CD14-positive monocyte (primary cell): Measurements from ENCODE around the gene PPP1R13L. TPM values are rescaled to one million over a fixed set of nuclear protein-coding genes. Genes with fewer than 3 reads are reported as not detected.

ENCODE experiments used
- DNase-seq, 3 donors: peaks; one replicate each; pipeline ENCODE4 v3.0.0-alpha.2; 2011 to 2022
- H2AFZ ChIP-seq: 2 replicates; pipeline ENCODE4 v1.6.0; 2012; ENCODE audit warnings: mild to moderate bottlenecking, low read depth, low read length, inconsistent platforms; ENCODE audit not compliant: insufficient read depth, poor library complexity, severe bottlenecking
- H3K27ac ChIP-seq, 2 donors: 1 replicate in 1 of 2; 2 replicates in 1 of 2; pipeline ENCODE4 v1.5.1; 2012 to 2013; ENCODE audit warnings: low read length in 2 of 2, control low read depth in 1 of 2, inconsistent platforms in 1 of 2, low read depth in 1 of 2, mild to moderate bottlenecking in 1 of 2
- H3K27me3 ChIP-seq, 2 donors: one replicate each; pipeline versions ENCODE4 v1.6.0 to v1.6.1; 2011 to 2013; ENCODE audit warnings: low read length in 2 of 2; ENCODE audit not compliant: control insufficient read depth in 2 of 2, insufficient read depth in 2 of 2
- H3K36me3 ChIP-seq, 2 donors: replicated peaks in 1 of 2; 1 replicate in 1 of 2; 2 replicates in 1 of 2; pipeline versions ENCODE4 v1.5.1 to v1.6.1; 2012 to 2013; ENCODE audit warnings: low read length in 2 of 2, control low read depth in 1 of 2, inconsistent platforms in 1 of 2, mild to moderate bottlenecking in 1 of 2; ENCODE audit not compliant: insufficient read depth in 2 of 2, control insufficient read depth in 1 of 2
- H3K4me1 ChIP-seq, 2 donors: 1 replicate in 1 of 2; 2 replicates in 1 of 2; pipeline versions ENCODE4 v1.5.1 to v1.6.1; 2012 to 2013; ENCODE audit warnings: low read length in 2 of 2, control low read depth in 1 of 2, inconsistent platforms in 1 of 2, mild to moderate bottlenecking in 1 of 2, moderate library complexity in 1 of 2; ENCODE audit not compliant: insufficient read depth in 2 of 2, control insufficient read depth in 1 of 2
- H3K4me2 ChIP-seq: replicated peaks from 2 replicates; pipeline ENCODE3; 2012; ENCODE audit warnings: low read length, moderate library complexity, mild to moderate bottlenecking; ENCODE audit not compliant: poor library complexity, severe bottlenecking; ENCODE audit errors: extremely low read depth
- H3K4me3 ChIP-seq, 3 experiments: fragments of 200-600 bp in 1 of 3; sonication (generic) in 1 of 3; replicated peaks in 1 of 3; 1 replicate in 2 of 3; 2 replicates in 1 of 3; pipeline ENCODE4 v1.5.1; 2011 to 2013; ENCODE audit warnings: low read length in 3 of 3, mild to moderate bottlenecking in 3 of 3, control low read depth in 2 of 3, low read depth in 2 of 3, inconsistent platforms in 1 of 3, moderate library complexity in 1 of 3
- H3K79me2 ChIP-seq: 2 replicates; pipeline ENCODE4 v1.6.0; 2012; ENCODE audit warnings: mild to moderate bottlenecking, control low read depth, inconsistent platforms, low read length, moderate library complexity; ENCODE audit not compliant: insufficient read depth
- H3K9ac ChIP-seq: 2 replicates; pipeline ENCODE4 v1.6.0; 2017; ENCODE audit warnings: low read length, mild to moderate bottlenecking; ENCODE audit not compliant: insufficient read depth, poor library complexity, severe bottlenecking
- H3K9me3 ChIP-seq, 2 donors: replicated peaks in 1 of 2; 1 replicate in 1 of 2; 2 replicates in 1 of 2; pipeline versions ENCODE4 v1.5.1 to v1.6.1; 2012 to 2013; ENCODE audit warnings: low read length in 2 of 2, control low read depth in 1 of 2; ENCODE audit not compliant: control insufficient read depth in 1 of 2, insufficient read depth in 1 of 2
- H4K20me1 ChIP-seq: 2 replicates; pipeline ENCODE4 v1.6.0; 2012; ENCODE audit warnings: mild to moderate bottlenecking, low read length, control low read depth, moderate library complexity; ENCODE audit not compliant: insufficient read depth
- H3K27ac Mint-ChIP-seq, 7 donors: one replicate each; pipeline ENCODE4 v1.8.0; 2020; ENCODE audit warnings: mild to moderate bottlenecking in 7 of 7, mixed read lengths in 7 of 7, moderate library complexity in 6 of 7, inconsistent platforms in 2 of 7
- H3K27me3 Mint-ChIP-seq, 3 donors: one replicate each; pipeline ENCODE4 v1.8.0; 2021 to 2022; ENCODE audit warnings: low read depth in 3 of 3, mild to moderate bottlenecking in 3 of 3, mixed read lengths in 3 of 3, moderate library complexity in 3 of 3, inconsistent platforms in 1 of 3
- H3K36me3 Mint-ChIP-seq, 2 donors: one replicate each; pipeline ENCODE4 v1.8.0; 2020; ENCODE audit warnings: mixed read lengths in 2 of 2, inconsistent platforms in 1 of 2, mild to moderate bottlenecking in 1 of 2
- H3K4me1 Mint-ChIP-seq: one replicate; pipeline ENCODE4 v1.8.0; 2020; ENCODE audit warnings: mild to moderate bottlenecking, mixed read lengths
- H3K4me3 Mint-ChIP-seq, 2 donors: one replicate each; pipeline ENCODE4 v1.8.0; 2020; ENCODE audit warnings: mild to moderate bottlenecking in 2 of 2, mixed read lengths in 2 of 2, moderate library complexity in 1 of 2
- H3K9me3 Mint-ChIP-seq, 7 donors: one replicate each; pipeline ENCODE4 v1.8.0; 2020 to 2022; ENCODE audit warnings: mixed read lengths in 7 of 7, mild to moderate bottlenecking in 6 of 7, moderate library complexity in 6 of 7, inconsistent platforms in 2 of 7
- CTCF ChIP-seq: fragments of 200-600 bp; IDR thresholded peaks from one replicate; pipeline ENCODE4 v1.8.0; 2022; ENCODE audit warnings: antibody characterized with exemption, mild to moderate bottlenecking
- WGBS: methylation state at CpG from one replicate; pipeline ENCODE4 v1.1.5; 2013; ENCODE audit warnings: missing lambda C conversion rate; ENCODE audit not compliant: insufficient coverage; 5-methylcytosine and 5-hydroxymethylcytosine counted together
- intact Hi-C, 2 donors: fragments of 100-400 bp; cut with micrococcal nuclease; formaldehyde crosslinking; loops; one replicate each; pipeline versions ENCODE4 v1.15.0 to v1.15.1; 2023
- polyA plus RNA-seq, 3 donors: library from polyadenylated mRNA; depleted of rRNA in 1 of 3; unstranded in 2 of 3; stranded (reverse) in 1 of 3; fragments of 300-500 nt in 2 of 3; fragments of >200 nt in 1 of 3; fragmentation: Illumina TruSeq in 2 of 3; gene quantifications; 1 replicate in 2 of 3; 2 replicates in 1 of 3; pipeline ENCODE4 v1.2.3, GENCODE V29; 2012 to 2021

PPP1R13L gene
- polyA plus RNA-seq, 3 donors = 0.18 to 1.8 (median 0.45) TPM

- H3K4me3 Mint-ChIP-seq = peak overlapping the region in 1 of 2 donors; percentile 8
- DNase-seq = no peak
- no peaks in the 10 kb centered on the region for H3K9me3 Mint-ChIP-seq
- peaks cover 62% of the 10 kb centered on the region for H3K4me1 Mint-ChIP-seq
- 65% methylated on average over 6 of the region's 6 CpGs for WGBS
- no peak overlapping the region for H3K4me2 ChIP-seq
- no peak overlapping the region for H3K9ac ChIP-seq
- TF ChIP-seq CTCF = no peak
- no peaks in the 10 kb centered on the region for H3K9me3 ChIP-seq
- H3K27me3 Mint-ChIP-seq = peaks cover 0 to 3% (median 2%) of the 10 kb centered on the region in 3 donors
- peaks cover 23 to 29% of the 10 kb centered on the region in 2 donors for H3K36me3 Mint-ChIP-seq
- no peaks in the 10 kb centered on the region for H4K20me1 ChIP-seq
- no peak overlapping the region for H2AFZ ChIP-seq
- peaks cover 57 to 76% of the 10 kb centered on the region in 2 donors for H3K4me1 ChIP-seq
- peaks cover 26% of the 10 kb centered on the region for H3K79me2 ChIP-seq
- no peak overlapping the region for H3K4me3 ChIP-seq
- intact Hi-C loops = no loop called here
- H3K27ac Mint-ChIP-seq = peak overlapping the region; percentile 1 to 68 (median 54)
- H3K27me3 ChIP-seq = no peaks in the 10 kb centered on the region
- no peak overlapping the region for H3K27ac ChIP-seq
- H3K36me3 ChIP-seq = peaks cover 9 to 20% of the 10 kb centered on the region in 2 donors
These were observed 17.2 kb upstream of the PPP1R13L start for GRCh38 chr19:45421947-45422498.

DNA sequence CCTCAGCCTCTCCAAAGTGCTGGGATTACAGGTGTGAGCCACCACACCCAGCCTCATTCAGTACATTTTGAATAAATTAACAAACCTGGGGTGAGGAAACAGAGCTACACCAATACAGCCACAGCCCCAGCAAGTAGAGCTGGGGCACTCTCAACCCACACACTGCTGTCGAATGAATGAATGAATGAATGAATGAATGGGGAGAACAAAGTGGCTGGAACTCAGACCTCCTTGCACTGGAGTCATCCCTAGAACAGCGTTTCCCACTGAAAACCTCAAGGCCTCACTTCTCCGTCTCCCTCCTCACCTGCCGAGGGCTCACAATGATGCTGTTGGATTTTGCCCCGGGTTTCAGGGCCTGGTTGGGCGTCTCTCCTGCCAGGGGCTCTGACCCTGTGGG, 16.0 kb upstream of the PPP1R13L start:
- Histone ChIP-seq H2AFZ (no peak overlapping the region), H3K4me3 (no peak overlapping the region), H3K36me3 (peaks cover 13 to 29% of the 10 kb centered on the region in 2 donors), H3K4me1 (peaks cover 57 to 74% of the 10 kb centered on the region in 2 donors), H3K79me2 (peaks cover 26% of the 10 kb centered on the region), H3K4me2 (no peak overlapping the region), H3K9ac (no peak overlapping the region), H4K20me1 (no peaks in the 10 kb centered on the region), H3K9me3 (no peaks in the 10 kb centered on the region), H3K27ac (peak overlapping the region in 1 of 2 donors; percentile 78), H3K27me3 (no peaks in the 10 kb centered on the region)
- H3K4me1 Mint-ChIP-seq = peaks cover 60% of the 10 kb centered on the region
- H3K4me3 Mint-ChIP-seq = no peak overlapping the region
- peaks cover 33 to 40% of the 10 kb centered on the region in 2 donors for H3K36me3 Mint-ChIP-seq
- peaks cover 0 to 3% (median 2%) of the 10 kb centered on the region in 3 donors for H3K27me3 Mint-ChIP-seq
- no peak for DNase-seq
- 97% methylated on average over 5 of the region's 6 CpGs for WGBS
- no peak for TF ChIP-seq CTCF
- H3K9me3 Mint-ChIP-seq = no peaks in the 10 kb centered on the region
- peak overlapping the region in 4 of 7 donors; percentile 19 to 65 (median 40) for H3K27ac Mint-ChIP-seq
- intact Hi-C loops = no loop called here
